Adrenal gland (tissue), 12 donors: ENCODE results near the gene RGS9BP. TPM values are rescaled to one million over a fixed set of nuclear protein-coding genes. Genes with fewer than 3 reads are reported as not detected.

ENCODE experiments used
- DNase-seq, 7 donors: peaks; one replicate each; pipeline ENCODE4 v3.0.0-alpha.2; 2019 to 2020
- H3K27ac ChIP-seq, 5 donors: fragments of 200-600 bp; sonication (generic) in 4 of 5; 1 replicate in 3 of 5; 2 replicates in 2 of 5; pipeline versions ENCODE4 v1.5.1 to v1.8.0; 2016 to 2020; ENCODE audit warnings: mild to moderate bottlenecking in 1 of 5
- H3K27me3 ChIP-seq: fragments of 200-600 bp; 2 replicates; pipeline ENCODE4 v1.8.0; 2021
- H3K36me3 ChIP-seq, 2 donors: fragments of 200-600 bp; replicated peaks in 1 of 2; 1 replicate in 1 of 2; 2 replicates in 1 of 2; pipeline versions ENCODE4 v1.5.1 to v1.8.0; 2018 to 2022
- H3K4me1 ChIP-seq, 2 donors: fragments of 200-600 bp; replicated peaks in 1 of 2; 1 replicate in 1 of 2; 2 replicates in 1 of 2; pipeline versions ENCODE4 v1.5.1 to v1.8.0; 2018 to 2021
- H3K4me3 ChIP-seq, 4 donors: fragments of 200-600 bp; sonication (generic) in 3 of 4; one replicate each; pipeline ENCODE4 v1.5.1; 2016 to 2018
- H3K9me3 ChIP-seq, 3 donors: fragments of 200-600 bp; sonication (generic) in 1 of 3; replicated peaks in 1 of 3; 1 replicate in 2 of 3; 2 replicates in 1 of 3; pipeline versions ENCODE4 v1.5.1 to v1.8.0; 2016 to 2021
- CTCF ChIP-seq, 6 experiments: fragments of 450-650 bp in 4 of 6; fragments of 200-600 bp in 2 of 6; sonication (generic) in 1 of 6; IDR thresholded peaks; 1 replicate in 5 of 6; 2 replicates in 1 of 6; pipeline versions ENCODE4 v1.5.1 to v1.8.0; 2016 to 2021; ENCODE audit warnings: antibody characterized with exemption in 6 of 6, mild to moderate bottlenecking in 2 of 6, moderate library complexity in 1 of 6
- POLR2A ChIP-seq, 2 donors: fragments of 450-650 bp; IDR thresholded peaks; one replicate each; pipeline ENCODE4 v1.6.1; 2017; ENCODE audit warnings: antibody characterized with exemption in 2 of 2, mild to moderate bottlenecking in 2 of 2, moderate library complexity in 1 of 2
- WGBS, 4 donors: extraction: QIAGEN DNeasy Blood & Tissue Kit in 2 of 4; methylation state at CpG; one replicate each; pipeline versions ENCODE4 v1.1.5 to v1.1.7; 2013 to 2017; 5-methylcytosine and 5-hydroxymethylcytosine counted together
- intact Hi-C, 2 donors: fragments of 100-400 bp; cut with DNase I; formaldehyde crosslinking; loops; one replicate each; pipeline versions ENCODE4 v1.14.1 to v1.15.0; 2022 to 2023
- polyA plus RNA-seq, 3 donors: library from polyadenylated mRNA; stranded (reverse); fragments of 200-250 nt in 2 of 3; fragments of 350-450 nt in 1 of 3; fragmentation: Illumina TruSeq in 1 of 3; extraction: RNeasy Lipid Tissue Mini Kit (QIAGEN cat#74804) in 1 of 3; gene quantifications; one replicate each; pipeline ENCODE4 v1.2.3, GENCODE V29; 2013 to 2014
- total RNA-seq, 9 donors: library from RNA; depleted of rRNA in 4 of 9; stranded (reverse); fragments of >200 nt in 4 of 9; fragments of 120-200 nt in 1 of 9; fragmentation: NEBNext Ultra II Directional in 1 of 9; extraction: Animal tissue kit (Norgen Biotek cat#: 25700) in 1 of 9; gene quantifications; one replicate each; pipeline versions ENCODE4 v1.1.0 to v1.2.4, GENCODE V29; 2013 to 2023
- donor health status: healthy with polysubstance abuse.
- donor health status: Bipolar disorder and iron deficiency.
- donor health status: DM: yes; HTN: yes; CAD: no.
- donor health status: DM: no; HTN: no; CAD: no.
- donor health status: DM: no; HTN: no; CAD: no.
- donor health status: DM: yes; HTN: yes; CAD: no.

The RGS9BP gene
- total and polyA plus RNA-seq, 12 donors = 0.10 to 2.3 (median 0.79) TPM

DNA sequence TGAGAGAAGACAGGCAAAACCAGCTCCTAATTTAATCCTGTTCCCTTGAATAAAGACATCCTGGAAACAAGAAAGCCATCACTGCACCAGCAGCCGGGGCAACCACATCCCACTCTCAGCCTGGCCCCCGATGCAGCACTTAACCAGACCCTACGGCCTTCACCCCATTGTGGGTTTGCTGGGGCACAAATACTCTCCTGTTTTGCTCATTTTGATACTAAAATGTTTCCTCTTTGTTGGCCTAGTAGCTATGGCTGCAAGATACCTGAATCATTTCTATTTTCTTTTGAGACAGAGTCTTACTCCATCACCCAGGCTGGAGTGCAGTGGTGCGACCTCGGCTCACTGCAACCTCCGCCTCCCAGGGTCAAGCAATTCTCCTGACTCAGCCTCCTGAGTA is 29.1 kb upstream of the RGS9BP start:
- Histone ChIP-seq H3K4me1 (no peaks in the 10 kb centered on the region), H3K9me3 (no peaks in the 10 kb centered on the region), H3K4me3 (no peak overlapping the region), H3K27ac (peak overlapping the region in 1 of 5 donors; percentile 12), H3K27me3 (no peaks in the 10 kb centered on the region), H3K36me3 (peaks cover 0 to 52% of the 10 kb centered on the region in 2 donors)
- intact Hi-C loops = no loop called here
- no peak for TF ChIP-seq POLR2A (IDR thresholded peaks at IDR 0.05)
- no peak for TF ChIP-seq CTCF (IDR thresholded peaks at IDR 0.05)
- 87 to 96% (median 93%) methylated on average over 6 of the region's 6 CpGs for WGBS, 4 donors
- DNase-seq = no peak

- H3K36me3 ChIP-seq = peaks cover 0 to 44% of the 10 kb centered on the region in 2 donors
- TF ChIP-seq CTCF (IDR thresholded peaks at IDR 0.05) (no peak), POLR2A (IDR thresholded peaks at IDR 0.05) (no peak)
- 76 to 88% (median 84%) methylated on average over 6 to 8 of the region's 8 CpGs for WGBS, 4 donors
These were observed 28.3 kb upstream of the RGS9BP start for GRCh38 chr19:32647361-32647760.

DNA sequence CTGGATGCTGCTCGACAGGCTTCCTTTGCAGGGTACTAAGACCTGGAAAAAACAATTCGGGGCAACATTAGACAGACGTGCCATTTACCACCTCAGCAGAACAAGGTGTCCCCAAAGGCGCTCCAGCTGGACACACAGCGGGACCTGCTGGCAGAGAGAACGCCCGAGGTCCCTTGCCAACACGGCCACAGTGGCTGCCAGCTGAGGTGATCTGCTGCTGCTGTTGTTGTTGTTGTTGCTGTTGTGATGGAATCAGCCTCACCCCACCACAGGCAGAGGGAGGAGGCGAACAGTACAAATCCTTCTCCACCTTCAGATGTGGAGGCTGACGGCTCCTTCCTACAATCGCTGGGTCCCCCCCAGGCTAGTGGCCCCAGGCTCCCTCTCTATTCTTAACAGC is 25.9 kb upstream of the RGS9BP start:
- H3K9me3 ChIP-seq = no peaks in the 10 kb centered on the region
- no peak for TF ChIP-seq POLR2A (IDR thresholded peaks at IDR 0.05)
- TF ChIP-seq CTCF (IDR thresholded peaks at IDR 0.05) = no peak
- peaks cover 0 to 31% of the 10 kb centered on the region in 2 donors for H3K36me3 ChIP-seq
- no peak overlapping the region for H3K27ac ChIP-seq
- no peaks in the 10 kb centered on the region for H3K4me1 ChIP-seq
- H3K27me3 ChIP-seq = no peaks in the 10 kb centered on the region
- H3K4me3 ChIP-seq = no peak overlapping the region
- DNase-seq = peak in 1 of 7 donors; percentile 75
- 92 to 100% (median 93%) methylated on average over 2 to 11 of the region's 11 CpGs for WGBS, 4 donors
- intact Hi-C loops = no loop called here

More at GRCh38 chr19:32647361-32647760, 28.3 kb upstream of the RGS9BP start:
- DNase-seq = peak in 1 of 7 donors; percentile 58
- no peaks in the 10 kb centered on the region for H3K27me3 ChIP-seq
- H3K27ac ChIP-seq = no peak overlapping the region
- H3K9me3 ChIP-seq = no peaks in the 10 kb centered on the region
- H3K4me3 ChIP-seq = no peak overlapping the region
- no peaks in the 10 kb centered on the region for H3K4me1 ChIP-seq
- intact Hi-C loops = no loop called here

DNA sequence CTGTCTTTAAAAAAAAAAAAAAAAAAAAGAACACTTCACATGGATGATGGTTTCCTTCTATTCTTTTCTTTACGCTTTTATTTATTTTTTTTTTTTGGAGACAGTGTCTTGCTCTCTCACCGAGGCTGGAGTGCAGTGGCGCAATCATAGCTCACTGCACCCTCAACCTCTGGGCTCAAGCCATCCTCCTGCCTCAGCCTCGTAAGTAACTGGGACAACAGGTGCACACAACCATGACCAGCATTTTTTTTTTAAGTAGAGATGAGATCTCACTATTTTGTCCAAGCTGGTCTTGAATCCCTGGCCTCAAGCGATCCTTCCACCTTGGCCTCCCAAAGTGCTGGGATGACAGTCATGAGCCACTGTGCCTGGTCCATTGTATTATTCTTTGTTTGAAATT is 25.0 kb upstream of the RGS9BP start:
- H3K4me1 ChIP-seq = no peaks in the 10 kb centered on the region
- WGBS, 4 donors = 90 to 94% (median 92%) methylated on average over 5 of the region's 5 CpGs
- no peak for DNase-seq
- H3K9me3 ChIP-seq = no peaks in the 10 kb centered on the region
- H3K4me3 ChIP-seq = no peak overlapping the region
- no peaks in the 10 kb centered on the region for H3K27me3 ChIP-seq
- H3K27ac ChIP-seq = no peak overlapping the region
- intact Hi-C loops = no loop called here
- peaks cover 0 to 39% of the 10 kb centered on the region in 2 donors for H3K36me3 ChIP-seq
- TF ChIP-seq CTCF (IDR thresholded peaks at IDR 0.05) (no peak), POLR2A (IDR thresholded peaks at IDR 0.05) (no peak)
